Stimulated activated CD8-positive, alpha-beta memory T cell treated with anti-CD3 and anti-CD28 coated beads, Interleukin-7, amount 100 ng/mL, for 48 hours (primary cell): ENCODE measurements around the gene RIMBP2.

Experiments
- DNase-seq, 2 donors: peaks; one replicate each; pipeline ENCODE4 v3.0.0-alpha.2; 2020; ENCODE audit warnings: low read depth in 1 of 2; ENCODE audit errors: extremely low read depth in 1 of 2

Gene RIMBP2

DNA sequence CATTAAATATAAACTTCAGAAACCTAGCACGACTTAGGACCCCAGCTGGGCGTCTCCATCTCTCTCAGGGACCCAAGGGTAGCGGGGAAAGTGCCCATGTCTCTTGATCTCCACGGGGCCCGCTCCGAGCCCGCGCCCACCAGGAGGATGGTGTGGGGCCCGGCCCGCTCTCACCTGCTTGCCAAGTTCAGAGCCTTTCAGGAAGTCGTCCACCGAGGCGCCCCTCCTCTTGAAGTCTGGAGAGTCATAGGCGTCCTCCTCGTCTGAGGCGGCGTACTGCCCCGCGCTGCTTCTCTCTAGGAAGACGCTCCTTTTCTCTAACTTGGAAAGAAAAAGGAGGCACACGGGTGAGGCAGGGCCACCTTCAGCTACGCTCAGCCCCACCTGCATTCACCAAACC, 281.5 kb downstream of the RIMBP2 start:
- no peak for DNase-seq

DNA sequence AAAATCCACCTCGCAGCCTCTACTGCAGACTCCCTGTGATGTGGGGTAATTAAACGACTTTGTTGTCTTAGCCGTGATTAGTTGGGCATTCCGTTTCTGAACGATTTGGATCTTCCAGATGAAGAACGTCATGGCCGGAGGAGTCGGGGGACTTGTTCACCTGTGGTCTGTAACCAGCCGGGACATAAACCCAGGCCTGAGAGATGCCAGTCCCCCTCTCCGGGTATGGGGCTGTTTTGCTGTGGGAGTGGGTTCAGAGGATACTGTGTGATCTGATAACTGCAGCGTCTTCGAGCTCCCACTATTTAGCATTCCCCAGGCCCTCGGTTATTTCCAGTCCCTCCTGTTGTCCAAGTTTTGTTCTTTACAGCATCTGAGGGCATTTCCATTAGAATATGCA, 282.3 kb downstream of the RIMBP2 start:
- no peak for DNase-seq

DNA sequence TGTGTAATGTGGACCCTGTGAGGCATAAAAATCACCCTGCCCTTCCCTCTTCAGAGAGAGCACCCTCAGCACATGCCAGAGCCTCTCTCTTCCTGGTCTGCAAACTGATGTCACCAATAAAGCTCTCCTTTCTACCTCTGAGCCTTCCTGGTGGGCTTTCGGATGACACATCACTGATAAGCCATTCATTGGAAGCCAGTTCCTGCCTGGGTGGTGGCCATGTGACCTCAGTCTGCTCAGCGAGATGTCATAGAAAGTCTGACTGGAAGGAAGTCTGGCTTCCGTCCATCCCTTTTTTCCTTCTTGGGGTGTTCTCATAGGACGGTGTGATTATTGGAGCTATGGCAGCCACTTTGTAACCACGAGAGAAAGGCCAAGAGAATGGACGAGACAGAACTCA, 282.7 kb downstream of the RIMBP2 start:
- DNase-seq: no peak

DNA sequence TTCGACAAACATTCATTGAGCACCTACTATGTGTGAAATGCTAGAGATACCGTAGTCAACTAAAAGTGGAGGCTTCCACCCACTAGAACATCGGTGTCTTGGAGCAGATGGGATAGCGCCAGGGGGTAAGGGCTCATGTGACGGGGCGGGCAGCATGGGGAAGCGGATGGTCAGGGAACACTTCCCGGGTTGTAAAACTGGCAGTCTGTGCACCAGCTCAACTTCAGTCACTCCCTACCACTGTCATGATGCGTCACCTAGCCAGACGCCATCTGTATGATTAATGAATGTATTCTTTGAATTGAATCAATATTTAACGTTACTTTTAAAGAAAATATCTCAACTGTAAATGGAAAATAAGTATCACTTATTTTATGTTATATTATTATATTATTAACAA, 284.9 kb downstream of the RIMBP2 start:
- DNase-seq: no peak

DNA sequence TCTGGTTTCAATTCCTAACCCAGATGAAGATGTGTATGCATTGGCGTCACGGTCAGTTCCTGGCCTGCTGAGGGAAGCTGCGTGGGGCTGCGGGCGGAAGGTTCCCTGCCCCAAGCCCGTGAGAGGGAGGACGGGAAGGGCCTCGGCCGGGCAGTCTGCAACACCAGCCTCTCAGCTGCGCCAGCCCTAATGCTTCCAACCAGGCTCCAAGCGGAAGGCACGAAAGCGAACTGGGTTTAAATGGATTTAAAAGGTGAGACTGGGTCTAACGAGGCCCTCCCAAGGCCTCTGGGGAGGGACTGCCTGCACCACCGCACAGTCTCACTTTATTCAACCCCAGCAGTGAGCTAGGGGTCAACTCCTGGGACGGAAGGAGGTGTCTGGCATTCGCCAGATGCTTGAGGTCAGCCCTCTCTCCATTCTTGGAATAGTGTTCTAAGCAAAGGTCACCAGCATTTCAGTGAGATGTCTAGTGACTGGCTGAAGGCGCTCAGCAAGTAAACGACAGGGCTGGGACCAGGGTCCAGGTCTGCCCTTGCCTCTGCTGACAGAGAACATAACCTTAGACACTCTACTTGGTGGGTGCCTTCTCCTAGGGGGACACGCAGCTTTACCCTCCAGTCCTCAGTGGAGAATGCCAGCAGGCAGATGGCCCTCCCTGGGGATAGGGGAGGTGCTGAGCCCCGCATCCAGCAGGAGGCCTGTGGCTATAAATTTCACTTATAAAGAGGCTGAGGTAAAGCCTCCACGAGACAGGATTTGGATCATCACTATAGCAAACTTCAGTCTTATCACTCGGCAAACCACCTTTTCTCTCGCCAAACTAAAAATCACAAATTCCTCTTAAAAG, 286.2 kb downstream of the RIMBP2 start:
- no peak for DNase-seq

DNA sequence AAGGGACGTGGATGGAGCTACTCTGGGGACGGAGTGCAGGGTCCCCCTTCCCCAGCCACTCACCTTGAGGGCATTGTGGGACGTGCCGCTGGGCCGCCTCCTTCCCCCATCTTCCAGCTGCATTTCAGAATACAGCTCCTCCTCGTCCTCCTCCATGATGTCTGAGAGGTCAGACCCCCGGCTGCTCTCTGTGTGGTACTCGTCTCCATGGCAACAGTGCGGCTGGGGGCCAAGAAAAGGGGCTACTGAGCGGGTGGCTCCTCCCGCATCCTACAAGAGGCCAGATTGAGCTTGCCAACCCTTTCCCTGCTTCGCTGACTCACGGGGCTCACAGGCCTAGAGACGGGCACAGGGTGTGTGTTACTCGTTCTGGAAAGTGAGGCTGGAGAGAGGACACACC, 288.0 kb downstream of the RIMBP2 start:
- DNase-seq: no peak

DNA sequence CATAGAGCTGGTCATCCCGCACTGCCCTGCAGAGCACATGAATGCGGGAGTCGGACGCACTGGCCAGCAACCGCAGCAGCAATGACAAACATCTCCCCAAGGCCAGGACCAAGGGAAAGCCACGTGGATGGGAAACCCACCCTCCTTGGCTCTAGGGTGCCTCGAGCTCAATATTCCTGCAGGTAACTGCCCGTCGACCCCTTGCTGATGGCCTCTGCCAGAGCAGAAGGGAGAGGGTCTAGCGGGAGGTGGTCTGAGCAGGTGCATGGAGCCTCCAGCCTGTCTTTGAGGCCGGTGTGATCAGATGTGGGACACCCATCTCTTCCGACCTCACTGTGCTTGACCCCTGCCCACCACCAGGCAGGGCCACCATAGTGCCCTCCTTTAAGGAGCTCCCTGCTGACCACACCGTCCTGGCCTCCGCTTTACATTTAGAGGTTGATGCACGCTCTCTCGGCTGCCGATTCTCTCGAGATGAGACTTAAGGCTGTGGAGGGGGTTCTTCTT, 288.7 kb downstream of the RIMBP2 start:
- no peak for DNase-seq

DNA sequence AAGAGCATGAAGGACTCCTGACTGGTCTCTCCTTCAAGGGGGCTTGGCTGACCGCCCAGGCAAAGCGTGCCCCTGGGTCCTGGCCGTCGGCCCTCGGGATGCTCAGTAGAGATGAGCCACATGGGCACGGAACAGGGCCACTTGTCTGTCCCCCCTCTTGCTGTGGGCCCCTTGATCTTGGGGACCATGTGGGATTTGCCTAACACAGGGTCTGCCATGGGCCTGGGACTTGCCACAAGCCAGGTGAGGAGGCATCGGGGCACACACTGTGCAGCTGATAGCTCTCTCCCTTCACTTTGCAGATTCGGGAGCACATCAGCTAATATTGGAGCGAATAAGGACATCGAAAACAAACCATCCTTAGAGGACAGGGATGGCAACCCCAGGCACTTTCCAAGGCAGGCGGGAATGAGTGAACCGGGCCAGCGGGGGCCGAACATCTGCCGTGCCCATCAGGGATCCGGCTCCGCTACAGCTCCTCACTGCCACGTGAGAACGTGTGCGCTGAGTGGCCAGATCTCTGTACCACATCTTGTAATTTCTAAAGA, 290.3 kb downstream of the RIMBP2 start:
- no peak for DNase-seq

DNA sequence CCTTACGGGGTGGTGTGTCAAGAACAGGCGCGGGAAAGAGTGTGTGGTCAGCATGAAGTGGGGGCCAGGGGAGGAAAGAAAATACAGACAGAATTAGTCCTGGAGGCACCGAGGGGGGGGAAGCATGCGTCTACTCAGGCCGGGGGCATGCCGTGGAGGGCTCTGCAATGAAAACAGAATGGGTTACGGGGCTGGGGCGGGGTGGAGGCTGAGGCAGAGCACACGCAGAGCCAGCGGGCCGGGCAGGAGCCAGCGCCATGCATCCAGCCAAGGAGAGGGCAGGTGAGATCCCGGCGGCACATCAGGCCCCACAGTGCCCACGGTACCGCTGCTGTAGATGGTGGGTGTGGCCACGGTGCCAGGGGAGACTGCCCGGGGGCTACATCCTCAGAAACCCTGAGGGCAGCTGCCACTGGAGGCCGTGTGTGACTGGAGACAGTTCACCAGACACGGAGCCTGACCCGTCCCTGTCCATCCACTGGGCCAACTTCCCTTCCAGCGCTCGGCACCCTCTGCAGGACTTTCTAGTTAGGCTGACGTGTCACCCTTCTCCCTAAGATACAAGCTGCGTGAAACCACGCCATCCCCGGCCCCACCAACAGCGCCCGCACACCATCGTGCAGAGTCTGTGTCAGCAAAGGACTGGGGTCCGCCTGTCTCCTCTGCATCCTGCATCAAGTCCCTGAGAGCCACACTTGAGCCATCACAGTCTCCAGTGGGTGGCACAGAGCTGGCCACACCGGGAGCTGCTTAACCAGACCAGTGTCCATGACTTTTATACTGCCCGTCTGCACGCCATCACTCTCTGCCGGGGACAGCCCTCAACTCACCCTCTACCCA, 291.0 kb downstream of the RIMBP2 start:
- no peak for DNase-seq

DNA sequence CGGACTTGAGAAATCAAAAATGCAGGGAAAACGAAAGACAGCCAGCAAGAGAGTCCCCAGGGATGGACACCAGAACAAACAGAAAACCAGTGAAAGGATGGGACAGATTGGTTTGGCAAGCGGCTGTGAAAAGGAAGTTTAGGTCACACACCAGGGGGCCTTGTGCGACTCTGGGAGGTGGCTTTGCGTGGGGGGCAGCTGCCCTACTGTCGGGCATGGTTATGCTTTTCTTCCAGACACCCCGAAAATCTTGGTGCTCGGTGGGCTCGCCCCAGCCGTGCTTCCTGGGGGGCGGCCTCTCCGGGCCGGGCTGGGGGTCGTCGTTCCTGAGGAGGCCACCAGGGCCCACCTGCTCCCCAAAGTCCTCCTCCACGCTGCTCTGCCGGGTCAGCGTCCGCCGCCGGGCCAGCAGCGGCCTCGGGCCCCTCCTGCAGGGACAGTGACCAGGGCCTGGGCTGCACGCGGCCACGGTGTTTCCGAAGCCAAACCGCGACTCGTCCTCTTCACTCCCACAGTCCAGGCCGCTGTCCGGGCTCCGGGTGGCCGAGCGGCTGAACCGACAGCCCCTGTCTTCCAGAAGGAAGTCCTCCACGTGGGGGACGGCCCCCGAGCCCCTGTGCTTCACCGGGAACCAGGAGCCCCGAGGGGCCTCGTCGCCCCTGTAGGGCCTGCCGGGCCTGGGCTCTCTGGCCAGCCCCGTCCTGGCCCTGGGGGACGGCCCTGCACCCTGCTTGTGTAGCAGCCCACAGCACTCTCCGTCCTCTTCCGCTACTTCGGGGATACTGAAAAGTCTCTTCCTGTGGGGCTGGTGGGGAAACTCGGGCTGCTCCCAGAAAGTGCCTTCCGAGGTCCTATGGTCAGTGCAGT, 291.9 kb downstream of the RIMBP2 start:
- no peak for DNase-seq

DNA sequence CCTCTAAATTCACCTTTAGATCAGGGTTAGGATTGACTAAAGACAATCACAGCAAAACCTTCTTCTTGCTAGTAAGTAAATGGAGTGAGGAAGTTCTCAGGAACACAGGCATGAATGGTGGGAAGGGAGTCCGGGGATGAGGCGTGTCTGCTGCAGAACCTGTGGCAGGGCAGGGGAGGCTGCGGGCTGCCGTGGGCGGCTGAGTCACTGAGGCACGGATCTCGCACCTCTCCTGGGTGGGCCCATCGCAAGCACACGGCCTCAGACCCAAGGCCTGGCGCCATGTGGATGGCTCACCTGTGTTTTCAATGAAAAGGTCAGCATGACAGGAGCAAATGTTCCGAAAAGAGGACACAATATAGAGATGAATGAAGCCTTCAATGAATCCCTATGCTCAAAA, 293.0 kb downstream of the RIMBP2 start:
- no peak for DNase-seq

DNA sequence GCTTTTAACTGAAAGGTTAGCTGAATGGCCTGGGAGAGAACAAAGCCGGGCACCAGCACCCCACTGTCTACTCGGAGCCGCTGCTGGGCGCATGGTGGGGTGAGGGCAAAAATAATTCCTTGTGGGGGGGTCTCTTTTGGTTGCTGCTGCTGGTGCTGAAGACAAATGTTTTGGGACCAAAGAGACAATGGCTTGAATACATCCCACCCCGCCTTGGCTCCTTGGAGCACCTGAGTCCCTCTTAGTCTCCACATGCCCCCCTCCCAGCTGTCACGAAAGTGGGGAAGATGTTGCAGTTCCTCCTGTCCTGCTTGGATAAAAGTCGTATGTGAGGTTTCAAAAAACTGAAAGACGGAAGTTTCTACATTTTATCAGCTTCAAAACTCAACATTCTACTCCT, 293.4 kb downstream of the RIMBP2 start:
- no peak for DNase-seq

DNA sequence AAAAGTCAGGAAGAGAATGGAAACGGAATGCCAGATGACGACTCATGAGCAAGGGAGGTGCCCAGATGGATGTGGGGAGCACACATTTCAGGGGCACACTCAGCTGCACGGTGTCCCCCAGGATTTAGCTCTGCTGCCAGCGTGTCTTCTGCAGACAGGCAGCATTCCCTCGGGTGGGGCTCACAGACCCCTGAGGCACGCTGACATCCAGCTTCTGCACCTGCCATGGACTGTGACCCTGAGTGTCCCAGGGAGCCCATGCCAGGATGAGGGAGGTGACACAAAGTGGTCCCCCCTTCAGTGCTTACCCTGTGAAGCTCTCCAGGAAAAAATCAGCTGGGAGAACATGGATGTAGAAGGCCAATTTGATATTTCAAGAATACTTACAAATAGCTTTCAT, 294.2 kb downstream of the RIMBP2 start:
- DNase-seq: no peak

DNA sequence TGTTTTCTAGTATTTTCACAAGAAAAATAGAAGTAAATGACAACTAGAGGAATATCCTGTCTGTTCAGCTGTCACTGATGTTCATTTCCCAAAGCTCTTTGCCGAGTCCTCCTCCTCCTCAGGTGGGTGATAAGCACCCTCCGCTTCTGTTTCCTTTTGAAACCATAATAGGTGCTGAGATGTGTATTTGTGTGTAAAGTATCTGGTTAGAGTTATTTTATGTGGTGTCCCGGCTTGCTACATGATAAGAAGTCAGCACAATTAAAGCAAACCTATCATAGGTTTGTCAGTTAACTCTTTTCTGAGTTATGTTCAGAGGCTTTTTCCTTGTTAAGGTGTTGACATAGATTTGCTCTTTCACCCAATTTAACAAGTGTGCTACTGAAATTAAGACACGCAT, 296.0 kb downstream of the RIMBP2 start:
- no peak for DNase-seq

DNA sequence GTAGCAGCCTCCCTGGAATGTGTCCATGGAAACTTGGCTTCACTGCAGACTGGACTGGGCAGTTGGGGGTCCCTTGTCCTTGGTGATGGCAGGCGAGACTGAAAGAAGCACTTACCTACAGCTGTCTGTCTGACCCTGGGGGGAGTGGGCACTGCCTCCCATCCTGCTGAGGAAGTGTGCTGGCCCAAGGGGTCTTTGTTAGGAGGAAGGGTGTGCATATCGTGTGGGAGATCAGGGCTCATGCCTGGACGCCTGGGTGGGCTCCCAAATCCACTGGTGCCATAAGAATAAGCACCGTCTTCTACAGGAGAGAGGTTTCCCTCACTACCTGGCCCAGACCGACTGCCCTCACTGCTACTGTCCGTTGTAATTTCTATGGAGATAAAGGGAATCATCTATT, 297.0 kb downstream of the RIMBP2 start:
- DNase-seq: no peak

DNA sequence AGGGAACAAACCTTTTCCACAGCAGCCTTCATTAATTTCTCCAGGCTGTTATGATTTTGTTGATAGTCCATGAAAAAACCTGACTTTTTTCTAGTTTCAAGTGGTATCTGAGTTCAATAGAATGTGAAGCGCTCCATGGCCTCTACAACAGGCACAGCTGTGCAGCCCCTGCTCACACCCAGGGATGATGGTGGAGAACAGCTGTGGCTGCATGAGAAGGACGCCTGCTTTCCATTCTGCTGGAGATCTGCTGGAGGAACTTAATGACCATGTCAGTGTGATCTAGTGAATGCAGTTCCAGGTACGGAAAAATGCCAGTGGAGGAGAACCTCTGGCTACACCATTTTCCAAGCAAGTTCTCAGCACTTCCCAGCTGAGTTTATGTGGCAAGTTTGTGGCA, 297.8 kb downstream of the RIMBP2 start:
- DNase-seq: no peak

DNA sequence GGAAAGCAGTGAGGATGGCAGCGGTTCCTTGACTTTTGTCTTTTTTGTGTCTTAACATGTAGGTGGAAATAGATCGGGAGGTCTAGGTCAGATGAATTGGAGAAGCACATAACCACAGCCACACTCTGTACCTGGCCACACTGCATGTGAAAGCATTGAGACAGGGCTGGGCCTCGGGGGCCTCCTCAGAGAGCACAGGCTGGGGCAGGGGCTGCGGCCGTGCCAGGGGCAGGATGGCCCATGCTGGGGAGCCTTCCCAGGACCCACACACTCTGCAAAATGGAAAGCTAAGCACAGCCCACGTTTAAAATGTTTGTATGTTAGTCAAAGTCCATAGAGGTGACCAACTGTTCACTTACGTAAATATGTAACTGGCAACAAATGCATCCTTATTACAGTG, 301.7 kb downstream of the RIMBP2 start:
- DNase-seq: no peak

DNA sequence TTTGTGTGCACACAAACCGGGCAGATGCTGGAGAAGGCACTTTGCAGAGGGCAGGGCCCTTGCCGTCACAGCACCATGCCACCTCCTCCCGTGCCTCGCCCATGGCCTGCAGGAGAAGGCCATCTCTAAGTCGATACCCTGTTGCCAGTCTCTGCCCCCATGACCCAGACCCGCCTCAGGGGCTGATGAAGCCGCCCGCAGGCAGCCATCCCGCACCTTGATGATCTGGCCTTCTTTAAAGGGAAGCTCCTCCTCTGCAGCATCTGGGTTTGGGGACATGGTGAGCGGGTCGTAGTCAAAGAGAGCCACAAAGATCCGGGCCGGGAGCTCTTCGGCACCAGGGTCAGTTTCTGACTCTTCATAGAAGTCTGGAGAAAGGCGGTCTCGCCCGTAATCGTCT, 302.2 kb downstream of the RIMBP2 start:
- DNase-seq: no peak

DNA sequence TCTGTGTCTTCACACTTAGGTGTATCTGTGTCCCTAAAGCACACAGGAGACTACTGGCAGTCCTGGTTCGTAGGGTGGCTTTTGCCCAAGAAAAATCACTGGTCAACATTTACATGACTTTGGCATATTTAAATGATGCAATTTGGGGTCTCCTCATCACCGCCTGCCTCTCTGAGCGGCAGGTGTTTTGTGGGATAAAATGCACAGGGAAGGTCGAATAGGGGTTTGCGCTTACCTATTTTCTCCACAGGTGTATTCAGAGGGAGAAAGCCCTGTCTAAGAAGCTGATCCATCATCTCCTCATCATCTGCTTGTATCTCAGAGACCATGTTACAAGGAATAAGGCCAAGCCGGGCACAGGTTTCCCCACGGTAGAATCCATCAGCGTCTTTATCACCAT, 303.7 kb downstream of the RIMBP2 start:
- DNase-seq: no peak

DNA sequence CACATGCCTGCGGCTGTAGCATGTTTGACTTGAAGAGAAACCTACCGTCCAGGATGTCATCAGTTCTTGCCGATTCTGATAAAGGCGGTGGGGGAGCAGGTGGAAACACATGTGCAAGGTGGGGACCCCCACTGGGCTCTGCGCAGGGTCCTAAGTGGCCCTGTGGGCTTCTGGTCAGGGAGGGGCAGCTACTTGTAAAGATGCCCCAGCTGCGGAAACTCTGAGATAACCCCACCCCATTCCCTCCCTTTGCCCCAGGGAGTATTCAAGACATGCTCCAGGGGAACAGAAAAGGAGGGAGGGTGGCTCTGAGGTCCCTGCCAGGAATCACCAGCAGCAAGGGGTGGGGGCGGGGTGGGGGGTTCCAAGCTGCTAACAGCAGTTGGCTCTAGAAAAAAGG, 310.8 kb downstream of the RIMBP2 start:
- no peak for DNase-seq

DNA sequence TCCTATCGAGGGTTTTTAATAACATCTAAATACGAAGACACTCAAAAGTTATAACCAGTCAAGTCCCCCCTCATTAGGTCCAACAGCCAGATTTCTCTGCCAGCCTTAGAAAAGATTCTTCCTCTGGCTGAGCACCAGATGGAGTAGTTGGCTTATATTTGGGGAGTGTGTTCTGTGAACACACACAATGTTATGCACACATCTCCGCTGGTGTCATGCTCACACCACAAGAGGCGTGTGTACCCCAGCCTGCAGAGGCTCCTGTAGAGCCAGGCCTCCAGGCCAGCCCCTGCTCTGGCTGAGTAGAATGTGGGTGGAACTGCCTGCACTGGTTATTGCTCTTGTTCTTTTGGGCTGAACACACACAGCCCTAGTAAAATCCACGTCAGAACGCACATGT, 314.4 kb downstream of the RIMBP2 start:
- DNase-seq: no peak
